NCI-H2171 treated with DMSO at 0.1 percent for 48 hours (cell line): ENCODE results near the gene FANCC.
"Not testable (repeated sequence)": the region's sequence is repeated elsewhere in the genome, so short reads cannot be mapped to it uniquely, and the experiment has no call there.

ENCODE experiments used
- DNase-seq: peaks from one replicate; lab custom pipeline; 2025; lab: John Stamatoyannopoulos, UW

The FANCC gene

GRCh38 chr9:95229230-95229915 is 88.1 kb downstream of the FANCC start:
- no peak for DNase-seq

DNA sequence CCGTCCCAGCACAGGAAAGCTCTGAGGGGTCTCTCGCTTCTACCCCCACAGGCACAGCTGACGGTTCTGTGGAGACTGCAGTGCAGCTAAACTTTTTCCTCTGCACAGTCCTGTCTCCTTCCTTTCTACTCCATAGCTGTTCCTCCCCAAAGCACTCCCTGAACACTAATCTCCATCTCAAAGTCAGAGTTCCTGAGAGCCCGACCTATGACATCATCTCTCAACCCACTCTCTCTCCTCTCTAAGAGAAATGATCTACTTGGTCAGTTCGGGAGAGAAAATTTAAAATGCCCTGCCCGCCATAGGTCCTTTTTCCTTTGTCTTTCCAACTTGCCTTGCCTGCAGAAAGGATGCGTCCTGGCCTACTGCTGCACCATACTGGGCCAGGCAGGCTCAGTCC is 90.6 kb downstream of the FANCC start:
- DNase-seq: no peak

DNA sequence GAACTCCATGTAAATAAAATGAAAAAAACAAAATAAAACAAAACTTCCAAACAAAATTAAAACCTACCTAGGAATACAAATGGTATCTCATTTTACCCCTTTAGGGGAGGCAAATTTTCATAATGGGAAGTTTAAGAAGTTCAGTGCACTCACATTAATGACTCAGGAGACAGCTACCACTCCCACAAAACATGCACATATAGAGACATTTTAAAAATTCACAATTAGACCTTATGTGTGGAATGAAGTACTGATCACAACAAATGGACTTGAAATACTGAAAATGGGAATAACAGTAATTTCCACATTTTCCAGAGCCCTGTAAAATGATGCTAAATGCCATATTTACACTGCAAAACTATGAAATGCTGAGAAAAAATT is 91.8 kb downstream of the FANCC start:
- DNase-seq: no peak

GRCh38 chr9:95225076-95225725 is 92.3 kb downstream of the FANCC start:
- DNase-seq: no peak

GRCh38 chr9:95224376-95225019 is 93.0 kb downstream of the FANCC start:
- no peak for DNase-seq

- not testable (repeated sequence) for DNase-seq
Measured at GRCh38 chr9:95220352-95220751, 97.2 kb downstream of the FANCC start.

GRCh38 chr9:95218773-95219172 is 98.7 kb downstream of the FANCC start:
- no peak for DNase-seq

DNA sequence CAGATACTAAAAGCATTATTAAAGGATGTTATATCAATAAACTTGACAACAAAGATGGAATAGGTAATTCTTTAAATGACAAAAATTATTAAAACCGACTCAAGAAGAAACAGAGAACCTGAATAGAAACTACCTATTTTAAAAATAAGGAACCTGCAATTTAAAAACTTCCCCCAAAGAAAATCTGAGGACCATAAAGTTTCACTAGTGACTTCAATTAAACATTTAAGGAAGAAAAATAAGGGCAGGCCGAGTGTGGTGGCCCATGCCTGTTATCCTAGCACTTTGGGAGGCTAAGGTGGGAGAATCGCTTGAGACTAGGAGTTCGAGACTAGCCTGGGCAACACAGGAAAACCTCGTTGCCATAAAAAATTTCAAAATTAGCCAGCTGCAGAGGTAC is 99.6 kb downstream of the FANCC start:
- DNase-seq: no peak

DNA sequence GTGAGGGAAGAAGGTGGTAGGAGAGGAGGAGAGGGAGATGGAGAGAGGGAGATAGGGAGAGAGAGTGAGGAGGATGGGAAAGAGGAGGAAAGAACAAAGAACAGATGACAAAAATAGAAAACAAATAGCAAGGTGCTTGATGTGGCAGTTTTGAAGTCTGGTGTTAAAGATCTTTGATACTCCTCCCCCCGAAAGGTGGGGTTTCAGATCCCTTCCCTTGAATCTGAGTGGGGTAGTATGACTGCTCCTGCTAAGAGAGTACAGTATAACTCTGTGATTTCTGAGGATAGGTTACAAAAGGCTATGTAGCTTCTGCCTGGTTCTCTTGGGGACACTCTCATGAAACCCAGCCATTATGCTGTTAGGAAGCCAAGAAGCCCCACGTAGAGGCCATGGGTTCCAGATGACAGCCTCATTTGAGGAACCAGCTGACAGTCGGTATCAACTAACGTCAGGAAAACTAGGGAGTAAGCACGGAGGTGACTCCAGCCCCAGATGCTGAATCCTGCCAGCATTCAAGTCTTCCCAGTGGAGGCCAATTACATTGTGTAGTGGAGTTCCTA is 102.1 kb downstream of the FANCC start:
- DNase-seq: peak; percentile 20

DNA sequence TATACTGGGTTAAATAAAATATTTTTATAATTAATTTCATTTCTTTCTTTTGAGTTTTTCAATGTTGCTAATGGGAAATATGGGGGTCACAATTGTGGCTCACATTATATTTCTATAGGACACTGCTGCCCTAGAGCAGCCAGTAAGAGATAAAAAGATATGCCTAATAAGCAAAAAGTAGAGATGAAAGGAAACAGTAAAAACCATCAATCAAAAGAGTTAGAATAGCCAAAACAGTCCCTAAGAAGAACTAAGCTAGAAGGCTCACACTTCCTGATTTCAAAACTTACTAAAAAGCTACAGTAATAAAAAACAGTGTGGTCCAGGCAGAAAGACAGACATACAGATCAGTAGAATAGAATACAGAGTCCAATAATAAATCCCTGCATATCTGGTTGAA is 104.4 kb downstream of the FANCC start:
- DNase-seq: no peak

- no peak for DNase-seq
Measured at GRCh38 chr9:95211028-95211427, 106.5 kb downstream of the FANCC start.

GRCh38 chr9:95207403-95207802 is 110.1 kb downstream of the FANCC start:
- no peak for DNase-seq

GRCh38 chr9:95206143-95206542 is 111.4 kb downstream of the FANCC start:
- DNase-seq: no peak

- DNase-seq: no peak
Measured at GRCh38 chr9:95204710-95205109, 112.8 kb downstream of the FANCC start.

DNA sequence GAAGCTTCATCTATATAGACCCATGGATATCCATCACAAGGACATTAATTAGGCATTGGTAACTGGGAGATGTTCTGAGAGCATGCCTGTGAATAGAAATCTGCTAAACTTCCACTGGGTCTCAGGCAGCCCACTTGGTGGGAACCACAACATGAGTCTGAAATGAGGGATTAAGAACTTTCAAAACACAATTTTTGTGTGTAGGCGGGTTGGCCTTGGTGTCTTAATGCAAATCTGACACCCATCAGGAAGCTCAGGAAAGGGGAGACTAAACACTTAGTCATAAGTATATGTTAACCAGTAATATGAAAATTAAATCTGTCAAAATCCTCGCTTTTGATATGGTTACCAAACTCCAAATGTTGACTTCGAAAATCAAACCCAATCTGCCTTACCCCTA is 113.2 kb downstream of the FANCC start:
- no peak for DNase-seq

DNA sequence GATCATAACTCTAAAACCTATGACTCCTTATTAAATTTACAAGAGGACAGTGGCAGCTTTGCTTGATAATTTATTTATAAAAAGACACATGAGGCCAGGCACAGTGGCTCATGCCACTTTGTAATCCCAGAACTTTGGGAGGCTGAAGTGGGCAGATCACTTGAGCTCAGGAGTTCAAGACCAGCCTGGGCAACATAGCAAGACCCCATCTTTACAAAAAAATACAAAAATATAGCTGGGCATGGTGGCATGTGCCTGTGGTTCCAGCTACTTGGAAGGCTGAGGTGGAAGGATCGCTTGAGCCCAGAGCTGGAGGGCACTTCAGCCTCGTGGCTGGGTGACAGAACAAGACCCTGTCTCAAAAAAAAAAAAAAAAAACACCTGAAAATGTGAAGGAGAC is 114.5 kb downstream of the FANCC start:
- not testable (repeated sequence) for DNase-seq

DNA sequence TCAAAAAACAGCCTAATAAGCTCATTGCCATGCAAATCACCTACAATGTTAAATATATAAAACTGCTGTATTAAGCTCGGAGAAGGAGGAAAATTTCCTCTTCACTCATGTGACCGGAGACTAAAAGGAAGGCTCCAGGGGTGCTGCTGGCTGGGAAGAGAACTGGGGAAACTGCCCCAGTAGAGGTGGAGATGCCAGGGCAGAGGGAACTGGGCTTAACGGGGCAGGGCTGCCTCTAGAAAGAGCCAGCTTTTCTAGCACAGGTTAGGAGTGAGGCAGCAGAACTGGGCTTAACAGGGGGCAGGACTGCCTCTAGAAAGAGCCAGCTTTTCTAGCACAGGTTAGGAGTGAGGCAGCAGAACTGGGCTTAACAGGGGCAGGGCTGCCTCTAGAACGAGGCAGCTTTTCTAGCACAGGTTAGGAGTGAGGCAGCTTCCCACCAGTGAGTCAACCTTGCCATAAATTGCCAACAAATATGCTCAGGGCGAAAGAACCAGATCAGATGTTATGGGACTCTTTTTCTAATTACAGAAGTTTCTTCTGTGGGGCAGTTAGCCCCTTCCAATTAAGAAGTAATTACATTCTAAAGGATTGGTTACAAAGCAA is 115.3 kb downstream of the FANCC start:
- DNase-seq: no peak

- no peak for DNase-seq
Measured at GRCh38 chr9:95201206-95201605, 116.3 kb downstream of the FANCC start.

GRCh38 chr9:95197692-95198271 is 119.7 kb downstream of the FANCC start:
- DNase-seq: peak; percentile 24

DNA sequence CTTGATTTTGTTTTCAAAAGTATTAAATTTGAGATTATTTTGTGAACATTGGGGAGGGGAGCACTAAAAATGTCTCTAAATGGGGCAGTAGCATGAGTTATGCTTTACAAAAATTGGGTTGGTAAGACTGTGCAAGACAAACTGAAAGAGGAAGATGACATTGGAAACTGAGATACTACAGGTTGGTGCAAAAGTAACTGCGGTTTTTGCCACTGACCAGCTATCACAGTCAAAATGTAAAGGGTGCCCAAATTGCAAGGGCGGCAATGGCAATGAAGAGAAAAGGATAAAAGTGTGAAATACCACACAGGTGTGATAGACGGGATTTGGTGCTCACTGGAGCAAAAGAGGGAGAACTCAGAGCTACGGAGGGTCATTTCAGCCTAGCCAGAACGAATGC is 124.0 kb downstream of the FANCC start:
- DNase-seq: no peak

DNA sequence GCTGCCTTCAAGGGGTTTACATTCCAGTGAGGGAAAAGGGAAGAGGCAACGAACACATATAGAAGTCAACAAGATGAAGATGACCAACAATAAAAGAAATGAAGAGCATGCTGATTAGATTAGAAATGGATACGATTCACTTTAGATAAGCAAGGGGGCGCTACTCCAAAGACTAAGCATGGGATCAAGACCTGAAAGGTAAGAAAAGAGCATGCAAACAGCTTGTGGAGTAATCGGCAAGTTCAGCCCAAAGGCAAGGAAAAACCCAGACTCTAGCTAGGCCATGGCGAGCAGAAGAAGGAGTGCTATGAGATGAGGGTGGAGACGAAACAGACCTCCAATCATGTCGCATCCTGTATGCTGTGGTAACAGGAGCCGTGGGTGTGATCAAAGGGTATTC is 124.4 kb downstream of the FANCC start:
- no peak for DNase-seq

- no peak for DNase-seq
Measured at GRCh38 chr9:95192631-95193030, 124.9 kb downstream of the FANCC start.
